Activated B cell treated with CpG ODN at 0.5 μM for 24 hours (primary cell): ENCODE measurements around the gene EFCAB12. TPM values are rescaled to one million over a fixed set of nuclear protein-coding genes. Genes with fewer than 3 reads are reported as not detected.

Experiments used
- ATAC-seq: fragments of 200-7000 bp; cut with Tn5 transposase; one replicate; pipeline ENCODE4 v1.10.0; 2021; ENCODE audit warnings: low read depth, mild to moderate bottlenecking, moderate library complexity
- CTCF ChIA-PET: fragments of 350-600 bp; sonication (Branson Sonifier 250); formaldehyde crosslinking; loops from one replicate; lab custom pipeline; 2021; ENCODE audit warnings: antibody characterized with exemption; lab: Charles Lee
- POLR2A ChIA-PET: fragments of 350-600 bp; sonication (Branson Sonifier 250); formaldehyde crosslinking; loops from one replicate; lab custom pipeline; 2021; ENCODE audit warnings: antibody characterized with exemption; lab: Charles Lee
- DNase-seq: peaks from one replicate; pipeline ENCODE4 v3.0.0; 2022
- H3K27ac Mint-ChIP-seq: one replicate; pipeline ENCODE4 v1.8.0; 2020; ENCODE audit warnings: mixed read lengths
- H3K27me3 Mint-ChIP-seq: one replicate; pipeline ENCODE4 v1.8.0; 2021; ENCODE audit warnings: mixed read lengths
- H3K36me3 Mint-ChIP-seq: one replicate; pipeline ENCODE4 v1.8.0; 2021; ENCODE audit warnings: low read depth, mixed read lengths
- H3K4me1 Mint-ChIP-seq: one replicate; pipeline ENCODE4 v1.8.0; 2021; ENCODE audit warnings: mixed read lengths
- H3K4me3 Mint-ChIP-seq: one replicate; pipeline ENCODE4 v1.8.0; 2020; ENCODE audit warnings: mild to moderate bottlenecking, mixed read lengths
- H3K9me3 Mint-ChIP-seq: one replicate; pipeline ENCODE4 v1.8.0; 2020; ENCODE audit warnings: mixed read lengths
- CTCF ChIP-seq: fragments of 200-600 bp; IDR thresholded peaks from one replicate; pipeline ENCODE4 v1.8.0; 2022; ENCODE audit warnings: antibody characterized with exemption, mild to moderate bottlenecking
- intact Hi-C: fragments of 100-400 bp; cut with micrococcal nuclease; formaldehyde crosslinking; loops from one replicate; pipeline ENCODE4 v1.15.1; 2024
- total RNA-seq: library from RNA; stranded (reverse); gene quantifications from 2 replicates; pipeline ENCODE4 v1.2.3, GENCODE V29; 2022

Gene EFCAB12
- total RNA-seq, 1 donor from 2014 or later = 1.8 TPM

- ChIA-PET POLR2A (no interaction called here), CTCF (no interaction called here)
- H3K4me3 Mint-ChIP-seq = no peak overlapping the region
- no peak overlapping the region for H3K27ac Mint-ChIP-seq
- H3K4me1 Mint-ChIP-seq = no peaks in the 10 kb centered on the region
- intact Hi-C loops = no loop called here
- peaks cover 37% of the 10 kb centered on the region for H3K36me3 Mint-ChIP-seq
- DNase-seq (no peak), ATAC-seq (no peak)
- H3K9me3 Mint-ChIP-seq = no peaks in the 10 kb centered on the region
- no peak for TF ChIP-seq CTCF
- H3K27me3 Mint-ChIP-seq = no peaks in the 10 kb centered on the region
These were observed 45.3 kb upstream of the EFCAB12 start for GRCh38 chr3:129473769-129474152.

GRCh38 chr3:129473067-129473768 is 44.8 kb upstream of the EFCAB12 start:
- ChIA-PET POLR2A (no interaction called here), CTCF (no interaction called here)
- DNase-seq (no peak), ATAC-seq (no peak)
- H3K9me3 Mint-ChIP-seq = no peaks in the 10 kb centered on the region
- H3K36me3 Mint-ChIP-seq = peaks cover 37% of the 10 kb centered on the region
- H3K4me1 Mint-ChIP-seq = no peaks in the 10 kb centered on the region
- no peak overlapping the region for H3K4me3 Mint-ChIP-seq
- no peak overlapping the region for H3K27ac Mint-ChIP-seq
- intact Hi-C loops = no loop called here
- no peaks in the 10 kb centered on the region for H3K27me3 Mint-ChIP-seq
- no peak for TF ChIP-seq CTCF

- CTCF ChIA-PET = no interaction called here
- POLR2A ChIA-PET = no interaction called here
- no peaks in the 10 kb centered on the region for H3K9me3 Mint-ChIP-seq
These were observed 42.4 kb upstream of the EFCAB12 start for GRCh38 chr3:129470861-129471260.

GRCh38 chr3:129469026-129469425 is 40.6 kb upstream of the EFCAB12 start:
- ChIA-PET CTCF (no interaction called here), POLR2A (interaction anchor here (0.6 kb wide), 1 partner anchor 872 kb away, joined by 3 read pairs; no protein-coding TSS in a partner anchor)
- no peak for DNase-seq
- no peak overlapping the region for H3K4me3 Mint-ChIP-seq
- no peaks in the 10 kb centered on the region for H3K27me3 Mint-ChIP-seq
- no peak overlapping the region for H3K27ac Mint-ChIP-seq
- no peak for ATAC-seq
- H3K4me1 Mint-ChIP-seq = no peaks in the 10 kb centered on the region
- no peak for TF ChIP-seq CTCF
- H3K9me3 Mint-ChIP-seq = no peaks in the 10 kb centered on the region
- intact Hi-C loops = no loop called here
- H3K36me3 Mint-ChIP-seq = peaks cover 23% of the 10 kb centered on the region

More at GRCh38 chr3:129470861-129471260, 42.4 kb upstream of the EFCAB12 start:
- no peak for DNase-seq
- Mint-ChIP-seq H3K4me3 (no peak overlapping the region), H3K4me1 (no peaks in the 10 kb centered on the region), H3K27ac (no peak overlapping the region), H3K36me3 (peaks cover 18% of the 10 kb centered on the region), H3K27me3 (no peaks in the 10 kb centered on the region)
- intact Hi-C loops = no loop called here
- TF ChIP-seq CTCF = no peak
- ATAC-seq = no peak

- no peak for DNase-seq
- POLR2A ChIA-PET = no interaction called here
- H3K36me3 Mint-ChIP-seq = peaks cover 23% of the 10 kb centered on the region
- no peak for TF ChIP-seq CTCF
- H3K27me3 Mint-ChIP-seq = no peaks in the 10 kb centered on the region
- H3K4me1 Mint-ChIP-seq = no peaks in the 10 kb centered on the region
- H3K9me3 Mint-ChIP-seq = no peaks in the 10 kb centered on the region
- no peak overlapping the region for H3K27ac Mint-ChIP-seq
- ATAC-seq = no peak
- intact Hi-C loops = no loop called here
- no peak overlapping the region for H3K4me3 Mint-ChIP-seq
- CTCF ChIA-PET = no interaction called here
These were observed 39.5 kb upstream of the EFCAB12 start for GRCh38 chr3:129467932-129468331.
